GM12878 (cell line): ENCODE data around the gene CLSTN2. TPM values are rescaled to one million over a fixed set of nuclear protein-coding genes. Genes with fewer than 3 reads are reported as not detected.

Experiments used
- ATAC-seq: fragments of 200-7000 bp; cut with Tn5 transposase; 3 replicates; pipeline ENCODE4 v1.9.1; 2020; ENCODE audit warnings: mild to moderate bottlenecking, moderate library complexity
- BruUV-seq: library from RNA; stranded (reverse); fragments of 400-500 nt; replicated peaks from 2 replicates; lab custom pipeline; 2021; lab: Mats Ljungman, UMichigan
- CTCF ChIA-PET: fragments of 300-600 bp; sonication (Branson Sonifier 250); formaldehyde crosslinking; extraction: SDS; loops from one replicate; lab custom pipeline; 2021; ENCODE audit warnings: inconsistent platforms; lab: Yijun Ruan, JAX
- POLR2A ChIA-PET: fragments of 350-600 bp; formaldehyde crosslinking; extraction: SDS; loops from one replicate; lab custom pipeline; 2021; ENCODE audit warnings: inconsistent platforms; lab: Charles Lee
- RAD21 ChIA-PET: fragments of 300-600 bp; sonication (Branson Sonifier 250); formaldehyde crosslinking; loops from one replicate; lab custom pipeline; 2023; ENCODE audit warnings: antibody characterized with exemption; ENCODE audit not compliant: unreplicated experiment; lab: Charles Lee
- SMC1A ChIA-PET: fragments of 300-600 bp; sonication (Branson Sonifier 250); formaldehyde crosslinking; loops from one replicate; lab custom pipeline; 2023; ENCODE audit not compliant: unreplicated experiment, uncharacterized antibody; lab: Charles Lee
- DNase-seq: peaks from one replicate; pipeline ENCODE4 v3.0.0-alpha.2; 2011; ENCODE audit warnings: low read depth, low spot score
- FAIRE-seq: peaks from 3 replicates; lab custom pipeline; 2011; peaks lifted over from hg19 to GRCh38; lab: Jason Lieb, UNC
- H2AFZ ChIP-seq: 2 replicates; pipeline ENCODE4 v1.6.0; 2011; ENCODE audit warnings: low read depth, low read length, control low read depth; ENCODE audit not compliant: control insufficient read depth
- H3K27ac ChIP-seq: 2 replicates; pipeline ENCODE4 v1.5.1; 2011; ENCODE audit warnings: control low read depth; ENCODE audit not compliant: control insufficient read depth, insufficient read depth
- H3K27me3 ChIP-seq, 2 experiments: replicated peaks in 1 of 2; 2 replicates each; pipeline versions ENCODE4 v1.6.0 to v1.6.1; 2011; ENCODE audit warnings: low read length in 1 of 2; ENCODE audit not compliant: control insufficient read depth in 2 of 2, insufficient read depth in 2 of 2
- H3K36me3 ChIP-seq, 2 experiments: 2 replicates each; pipeline ENCODE4 v1.5.1; 2011; ENCODE audit warnings: low read length in 1 of 2; ENCODE audit not compliant: control insufficient read depth in 2 of 2, insufficient read depth in 2 of 2
- H3K4me1 ChIP-seq: 2 replicates; pipeline ENCODE4 v1.6.1; 2011; ENCODE audit warnings: mild to moderate bottlenecking, low read length, moderate library complexity, mixed read lengths; ENCODE audit not compliant: control insufficient read depth, insufficient read depth
- H3K4me2 ChIP-seq: 2 replicates; pipeline ENCODE4 v1.6.0; 2011; ENCODE audit warnings: control low read depth; ENCODE audit not compliant: control insufficient read depth, insufficient read depth
- H3K4me3 ChIP-seq: fragments of 200-600 bp; sonication (generic); 2 replicates; pipeline ENCODE4 v1.5.1; 2016
- H3K79me2 ChIP-seq: 2 replicates; pipeline ENCODE4 v1.6.0; 2011; ENCODE audit warnings: low read length; ENCODE audit not compliant: control insufficient read depth, insufficient read depth
- H3K9ac ChIP-seq: 2 replicates; pipeline ENCODE4 v1.8.0; 2011; ENCODE audit warnings: low read length, control low read depth, mixed read lengths; ENCODE audit not compliant: control insufficient read depth, insufficient read depth
- H3K9me3 ChIP-seq: replicated peaks from 3 replicates; pipeline ENCODE4 v1.5.1; 2011; ENCODE audit warnings: mild to moderate bottlenecking, low read length; ENCODE audit not compliant: control insufficient read depth, insufficient read depth
- H4K20me1 ChIP-seq: 2 replicates; pipeline ENCODE4 v1.6.0; 2011; ENCODE audit not compliant: control insufficient read depth, insufficient read depth
- ELK1 ChIP-seq: IDR thresholded peaks from 2 replicates; pipeline ENCODE4 v1.6.1; 2012; ENCODE audit warnings: low read depth, low read length, improper control_type of control experiment
- EZH2 ChIP-seq: IDR thresholded peaks from 2 replicates; pipeline ENCODE4 v1.6.1; 2012; ENCODE audit warnings: low read depth, mild to moderate bottlenecking, control low read depth, inconsistent platforms, low read length, borderline replicate concordance; ENCODE audit not compliant: control insufficient read depth
- NBN ChIP-seq: fragments of 450-650 bp; IDR thresholded peaks from 2 replicates; pipeline ENCODE4 v1.6.1; 2016
- POLR2AphosphoS2 ChIP-seq: IDR thresholded peaks from 2 replicates; pipeline ENCODE4 v1.6.1; 2011; ENCODE audit warnings: low read depth, mild to moderate bottlenecking, low read length, improper control_type of control experiment, moderate library complexity
- SREBF1 ChIP-seq: IDR thresholded peaks from 2 replicates; pipeline ENCODE4 v1.6.1; 2012; ENCODE audit warnings: mild to moderate bottlenecking, low read length
- SREBF2 ChIP-seq: IDR thresholded peaks from 2 replicates; pipeline ENCODE4 v1.6.1; 2012; ENCODE audit warnings: mild to moderate bottlenecking, low read length
- ZNF384 ChIP-seq: IDR thresholded peaks from 2 replicates; pipeline ENCODE4 v1.6.1; 2012; ENCODE audit warnings: low read depth, mild to moderate bottlenecking, low read length, improper control_type of control experiment, borderline replicate concordance
- WGBS: methylation state at CpG from one replicate; pipeline ENCODE4 v1.1.6; 2016; ENCODE audit warnings: low lambda C conversion rate; ENCODE audit not compliant: insufficient replicate concordance, insufficient coverage; ENCODE audit errors: missing lambda C conversion rate; 5-methylcytosine and 5-hydroxymethylcytosine counted together
- in situ Hi-C: fragments of 300-500 bp; cut with MboI; formaldehyde crosslinking; loops from 9 replicates; pipeline ENCODE4 v1.14.3; 2018; ENCODE audit warnings: mixed read lengths
- intact Hi-C: fragments of 100-400 bp; cut with micrococcal nuclease; formaldehyde crosslinking; loops from one replicate; pipeline ENCODE4 v1.14.2; 2022; ENCODE audit not compliant: unreplicated experiment
- polyA plus RNA-seq, 11 experiments: library from polyadenylated mRNA; depleted of rRNA in 4 of 11; unstranded in 6 of 11; stranded (reverse) in 5 of 11; fragments of >200 nt; fragmentation: Nextera tagmentation in 4 of 11; fragmentation: Illumina TruSeq in 1 of 11; extraction: Ambion mirVana in 4 of 11; extraction: Trizol in 1 of 11; gene quantifications; 1 replicate in 1 of 11; 2 replicates in 10 of 11; pipeline versions ENCODE4 v1.2.1 to v1.2.3, GENCODE V29; 2011 to 2016; ENCODE audit warnings: inconsistent platforms in 2 of 11, missing spikeins in 2 of 11, low read depth in 1 of 11
- total RNA-seq, 4 experiments: library from RNA; depleted of rRNA in 3 of 4; stranded (reverse); fragments of >200 nt in 3 of 4; fragmentation: Illumina TruSeq in 1 of 4; extraction: Trizol in 1 of 4; gene quantifications; 2 replicates each; pipeline versions ENCODE4 v1.2.1 to v1.2.3, GENCODE V29; 2013 to 2021
- TF ChIP-seq, protein P1 (sequence below): IDR thresholded peaks from 2 replicates; pipeline ENCODE4 v1.6.1; 2012; ENCODE audit warnings: mild to moderate bottlenecking, low read depth, low read length
- TF ChIP-seq, protein P2 (sequence below), 3 experiments: IDR thresholded peaks in 2 of 3; conservative IDR thresholded peaks in 1 of 3; 2 replicates each; pipeline ENCODE4 v1.5.1; 2011; ENCODE audit warnings: low read depth in 3 of 3, low read length in 3 of 3, mild to moderate bottlenecking in 3 of 3, control low read depth in 2 of 3, moderate library complexity in 2 of 3, inconsistent platforms in 1 of 3, mixed read lengths in 1 of 3; ENCODE audit not compliant: control insufficient read depth in 2 of 3, insufficient read depth in 1 of 3; ENCODE audit errors: extremely low read depth in 1 of 3
- TF ChIP-seq, protein P3 (sequence below): fragments of 450-650 bp; IDR thresholded peaks from 2 replicates; pipeline ENCODE4 v1.6.1; 2018; ENCODE audit warnings: mild to moderate bottlenecking, low read depth, moderate library complexity; ENCODE audit not compliant: partially characterized antibody

The CLSTN2 gene
- total and polyA plus RNA-seq, 10 of the 15 experiments (the other 5 are each of a cell fraction or from before 2014, with no cell fraction given) = under 0.01 to 0.10 (median under 0.01) TPM; not detected in 5

GRCh38 chr3:140449413-140450256 is 514.6 kb downstream of the CLSTN2 start:
- in situ Hi-C loops (no loop called here), intact Hi-C loops (no loop called here)
- Histone ChIP-seq H4K20me1 (no peaks in the 10 kb centered on the region), H3K4me2 (no peak overlapping the region), H2AFZ (no peak overlapping the region), H3K9ac (no peak overlapping the region), H3K9me3 (no peaks in the 10 kb centered on the region), H3K27ac (no peak overlapping the region), H3K4me1 (no peaks in the 10 kb centered on the region), H3K4me3 (no peak overlapping the region), H3K36me3 (no peaks in the 10 kb centered on the region), H3K27me3 (no peaks in the 10 kb centered on the region; a peak in 2 of 4 replicates), H3K79me2 (no peaks in the 10 kb centered on the region)
- BruUV-seq = no TSS peak
- 31% methylated on average over 5 of the region's 5 CpGs for WGBS
- RAD21 ChIA-PET = no interaction called here
- SMC1A ChIA-PET = no interaction called here
- POLR2A ChIA-PET = no interaction called here
- DNase-seq (no peak), ATAC-seq (no peak), FAIRE-seq (no peak)
- CTCF ChIA-PET = no interaction called here
- no peak for TF ChIP-seq NBN
- TF ChIP-seq, protein P1, sequence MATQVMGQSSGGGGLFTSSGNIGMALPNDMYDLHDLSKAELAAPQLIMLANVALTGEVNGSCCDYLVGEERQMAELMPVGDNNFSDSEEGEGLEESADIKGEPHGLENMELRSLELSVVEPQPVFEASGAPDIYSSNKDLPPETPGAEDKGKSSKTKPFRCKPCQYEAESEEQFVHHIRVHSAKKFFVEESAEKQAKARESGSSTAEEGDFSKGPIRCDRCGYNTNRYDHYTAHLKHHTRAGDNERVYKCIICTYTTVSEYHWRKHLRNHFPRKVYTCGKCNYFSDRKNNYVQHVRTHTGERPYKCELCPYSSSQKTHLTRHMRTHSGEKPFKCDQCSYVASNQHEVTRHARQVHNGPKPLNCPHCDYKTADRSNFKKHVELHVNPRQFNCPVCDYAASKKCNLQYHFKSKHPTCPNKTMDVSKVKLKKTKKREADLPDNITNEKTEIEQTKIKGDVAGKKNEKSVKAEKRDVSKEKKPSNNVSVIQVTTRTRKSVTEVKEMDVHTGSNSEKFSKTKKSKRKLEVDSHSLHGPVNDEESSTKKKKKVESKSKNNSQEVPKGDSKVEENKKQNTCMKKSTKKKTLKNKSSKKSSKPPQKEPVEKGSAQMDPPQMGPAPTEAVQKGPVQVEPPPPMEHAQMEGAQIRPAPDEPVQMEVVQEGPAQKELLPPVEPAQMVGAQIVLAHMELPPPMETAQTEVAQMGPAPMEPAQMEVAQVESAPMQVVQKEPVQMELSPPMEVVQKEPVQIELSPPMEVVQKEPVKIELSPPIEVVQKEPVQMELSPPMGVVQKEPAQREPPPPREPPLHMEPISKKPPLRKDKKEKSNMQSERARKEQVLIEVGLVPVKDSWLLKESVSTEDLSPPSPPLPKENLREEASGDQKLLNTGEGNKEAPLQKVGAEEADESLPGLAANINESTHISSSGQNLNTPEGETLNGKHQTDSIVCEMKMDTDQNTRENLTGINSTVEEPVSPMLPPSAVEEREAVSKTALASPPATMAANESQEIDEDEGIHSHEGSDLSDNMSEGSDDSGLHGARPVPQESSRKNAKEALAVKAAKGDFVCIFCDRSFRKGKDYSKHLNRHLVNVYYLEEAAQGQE = no peak
- TF ChIP-seq, protein P2, sequence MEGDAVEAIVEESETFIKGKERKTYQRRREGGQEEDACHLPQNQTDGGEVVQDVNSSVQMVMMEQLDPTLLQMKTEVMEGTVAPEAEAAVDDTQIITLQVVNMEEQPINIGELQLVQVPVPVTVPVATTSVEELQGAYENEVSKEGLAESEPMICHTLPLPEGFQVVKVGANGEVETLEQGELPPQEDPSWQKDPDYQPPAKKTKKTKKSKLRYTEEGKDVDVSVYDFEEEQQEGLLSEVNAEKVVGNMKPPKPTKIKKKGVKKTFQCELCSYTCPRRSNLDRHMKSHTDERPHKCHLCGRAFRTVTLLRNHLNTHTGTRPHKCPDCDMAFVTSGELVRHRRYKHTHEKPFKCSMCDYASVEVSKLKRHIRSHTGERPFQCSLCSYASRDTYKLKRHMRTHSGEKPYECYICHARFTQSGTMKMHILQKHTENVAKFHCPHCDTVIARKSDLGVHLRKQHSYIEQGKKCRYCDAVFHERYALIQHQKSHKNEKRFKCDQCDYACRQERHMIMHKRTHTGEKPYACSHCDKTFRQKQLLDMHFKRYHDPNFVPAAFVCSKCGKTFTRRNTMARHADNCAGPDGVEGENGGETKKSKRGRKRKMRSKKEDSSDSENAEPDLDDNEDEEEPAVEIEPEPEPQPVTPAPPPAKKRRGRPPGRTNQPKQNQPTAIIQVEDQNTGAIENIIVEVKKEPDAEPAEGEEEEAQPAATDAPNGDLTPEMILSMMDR (IDR thresholded peaks at IDR 0.05 in 2 of 3, conservative IDR thresholded peaks at IDR 0.05 in 1 of 3; ENCODE audit: control insufficient read depth in 2 of 3, extremely low read depth in 1 of 3, insufficient read depth in 1 of 3, low read depth in 3 of 3, low read length in 3 of 3) = no peak
- no peak for TF ChIP-seq ELK1
- TF ChIP-seq EZH2 = no peak
- no peak for TF ChIP-seq ZNF384
- no peak for TF ChIP-seq SREBF2
- TF ChIP-seq, protein P3, sequence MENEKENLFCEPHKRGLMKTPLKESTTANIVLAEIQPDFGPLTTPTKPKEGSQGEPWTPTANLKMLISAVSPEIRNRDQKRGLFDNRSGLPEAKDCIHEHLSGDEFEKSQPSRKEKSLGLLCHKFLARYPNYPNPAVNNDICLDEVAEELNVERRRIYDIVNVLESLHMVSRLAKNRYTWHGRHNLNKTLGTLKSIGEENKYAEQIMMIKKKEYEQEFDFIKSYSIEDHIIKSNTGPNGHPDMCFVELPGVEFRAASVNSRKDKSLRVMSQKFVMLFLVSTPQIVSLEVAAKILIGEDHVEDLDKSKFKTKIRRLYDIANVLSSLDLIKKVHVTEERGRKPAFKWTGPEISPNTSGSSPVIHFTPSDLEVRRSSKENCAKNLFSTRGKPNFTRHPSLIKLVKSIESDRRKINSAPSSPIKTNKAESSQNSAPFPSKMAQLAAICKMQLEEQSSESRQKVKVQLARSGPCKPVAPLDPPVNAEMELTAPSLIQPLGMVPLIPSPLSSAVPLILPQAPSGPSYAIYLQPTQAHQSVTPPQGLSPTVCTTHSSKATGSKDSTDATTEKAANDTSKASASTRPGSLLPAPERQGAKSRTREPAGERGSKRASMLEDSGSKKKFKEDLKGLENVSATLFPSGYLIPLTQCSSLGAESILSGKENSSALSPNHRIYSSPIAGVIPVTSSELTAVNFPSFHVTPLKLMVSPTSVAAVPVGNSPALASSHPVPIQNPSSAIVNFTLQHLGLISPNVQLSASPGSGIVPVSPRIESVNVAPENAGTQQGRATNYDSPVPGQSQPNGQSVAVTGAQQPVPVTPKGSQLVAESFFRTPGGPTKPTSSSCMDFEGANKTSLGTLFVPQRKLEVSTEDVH = no peak
- no peak for TF ChIP-seq POLR2AphosphoS2
- no peak for TF ChIP-seq SREBF1
